Keratinocyte (primary cell): ENCODE measurements around the gene NFYC. TPM values are rescaled to one million over a fixed set of nuclear protein-coding genes. Genes with fewer than 3 reads are reported as not detected.

ENCODE experiments used
- DNase-seq: peaks from one replicate; pipeline ENCODE4 v3.0.0-alpha.2; 2011; ENCODE audit warnings: low read depth, missing footprints, low spot score
- FAIRE-seq: peaks from 2 replicates; lab custom pipeline; 2011; peaks lifted over from hg19 to GRCh38; lab: Jason Lieb, UNC
- H2AFZ ChIP-seq: 2 replicates; pipeline ENCODE4 v1.6.0; 2012; ENCODE audit warnings: low read length, control low read depth, inconsistent platforms; ENCODE audit not compliant: control insufficient read depth
- H3K27ac ChIP-seq: 2 replicates; pipeline ENCODE4 v1.5.1; 2011; ENCODE audit warnings: low read length; ENCODE audit not compliant: control insufficient read depth, insufficient read depth
- H3K27me3 ChIP-seq: 3 replicates; pipeline ENCODE4 v1.6.0; 2011; ENCODE audit warnings: low read length; ENCODE audit not compliant: control insufficient read depth, insufficient read depth; ENCODE audit errors: extremely low read depth
- H3K36me3 ChIP-seq, 2 experiments: 2 replicates in 1 of 2; 3 replicates in 1 of 2; pipeline ENCODE4 v1.5.1; 2011; ENCODE audit warnings: low read length in 2 of 2, mild to moderate bottlenecking in 1 of 2; ENCODE audit not compliant: control insufficient read depth in 2 of 2, insufficient read depth in 2 of 2; ENCODE audit errors: extremely low read depth in 1 of 2
- H3K4me1 ChIP-seq: 3 replicates; pipeline ENCODE4 v1.5.1; 2011; ENCODE audit warnings: low read length; ENCODE audit not compliant: control insufficient read depth, insufficient read depth; ENCODE audit errors: extremely low read depth
- H3K4me2 ChIP-seq: 3 replicates; pipeline ENCODE4 v1.6.0; 2011; ENCODE audit warnings: low read depth, low read length; ENCODE audit not compliant: control insufficient read depth, insufficient read depth; ENCODE audit errors: extremely low read depth
- H3K4me3 ChIP-seq, 3 experiments: fragments of 200-600 bp in 1 of 3; sonication (generic) in 1 of 3; 2 replicates in 2 of 3; 3 replicates in 1 of 3; pipeline ENCODE4 v1.5.1; 2011 to 2016; ENCODE audit warnings: low read length in 3 of 3, mild to moderate bottlenecking in 3 of 3, control low read depth in 2 of 3, inconsistent platforms in 1 of 3, low read depth in 1 of 3, mixed read lengths in 1 of 3, mixed run types in 1 of 3, moderate library complexity in 1 of 3; ENCODE audit not compliant: control insufficient read depth in 2 of 3, insufficient read depth in 2 of 3; ENCODE audit errors: extremely low read depth in 1 of 3
- H3K79me2 ChIP-seq: 2 replicates; pipeline ENCODE4 v1.6.0; 2012; ENCODE audit warnings: low read length; ENCODE audit not compliant: control insufficient read depth, insufficient read depth
- H3K9ac ChIP-seq: 3 replicates; pipeline ENCODE4 v1.6.0; 2011; ENCODE audit warnings: low read length; ENCODE audit not compliant: control insufficient read depth, insufficient read depth; ENCODE audit errors: extremely low read depth
- H3K9me1 ChIP-seq: 3 replicates; pipeline ENCODE4 v1.6.0; 2011; ENCODE audit warnings: low read length; ENCODE audit not compliant: control insufficient read depth, insufficient read depth; ENCODE audit errors: extremely low read depth
- H3K9me3 ChIP-seq: 2 replicates; pipeline ENCODE4 v1.5.1; 2012; ENCODE audit warnings: low read depth, low read length; ENCODE audit not compliant: control insufficient read depth
- H4K20me1 ChIP-seq: 3 replicates; pipeline ENCODE4 v1.6.0; 2011; ENCODE audit warnings: low read length; ENCODE audit not compliant: control insufficient read depth, insufficient read depth; ENCODE audit errors: extremely low read depth
- CTCF ChIP-seq, 3 experiments: IDR thresholded peaks in 1 of 3; conservative IDR thresholded peaks in 1 of 3; optimal IDR thresholded peaks in 1 of 3; 2 replicates in 2 of 3; 3 replicates in 1 of 3; pipeline versions ENCODE3 to v1.5.1; 2011; ENCODE audit warnings: low read length in 3 of 3, mild to moderate bottlenecking in 3 of 3, moderate library complexity in 2 of 3, control low read depth in 1 of 3, inconsistent platforms in 1 of 3; ENCODE audit not compliant: insufficient read depth in 2 of 3; ENCODE audit errors: extremely low read depth in 1 of 3
- EZH2 ChIP-seq: IDR thresholded peaks from one replicate; pipeline ENCODE4 v1.6.1; 2012; ENCODE audit warnings: inconsistent platforms, mild to moderate bottlenecking, low read length, moderate library complexity
- dilution Hi-C: fragments of 300-500 bp; cut with MboI; formaldehyde crosslinking; loops from one replicate; pipeline ENCODE4 v1.7.0; 2020; ENCODE audit warnings: low sequenced_read_pairs; ENCODE audit not compliant: extremely low pct_ligation_motif_present
- polyA plus RNA-seq, 5 experiments: library from polyadenylated mRNA; depleted of rRNA in 3 of 5; stranded (reverse) in 3 of 5; stranded (forward) in 1 of 5; unstranded in 1 of 5; fragments of >200 nt; gene quantifications; 1 replicate in 1 of 5; 2 replicates in 3 of 5; 3 replicates in 1 of 5; pipeline versions ENCODE4 v1.2.1 to v1.2.3, GENCODE V29; 2011 to 2012; ENCODE audit warnings: missing spikeins in 2 of 5, low read depth in 1 of 5, low replicate concordance in 1 of 5

The NFYC gene
- polyA plus RNA-seq, 1 donor (not counting 4 experiments of a cell fraction or from before 2014, with no cell fraction given), result 32.4 TPM

GRCh38 chr1:40743452-40743851, 51.9 kb downstream of the NFYC start:
- Histone ChIP-seq H3K4me1 (no peaks in the 10 kb centered on the region), H3K4me2 (no peak overlapping the region), H3K27ac (no peak overlapping the region), H3K9me3 (no peaks in the 10 kb centered on the region), H3K36me3 (peaks cover 16 to 27% of the 10 kb centered on the region in 2 experiments), H3K79me2 (peaks cover 4% of the 10 kb centered on the region), H2AFZ (no peak overlapping the region), H3K27me3 (no peaks in the 10 kb centered on the region), H4K20me1 (no peaks in the 10 kb centered on the region), H3K4me3 (no peak overlapping the region), H3K9me1 (no peaks in the 10 kb centered on the region), H3K9ac (no peak overlapping the region)
- dilution Hi-C loops, result no loop called here
- TF ChIP-seq EZH2, result no peak
- TF ChIP-seq CTCF (optimal IDR thresholded peaks at IDR 0.05 in 1 of 3, IDR thresholded peaks at IDR 0.05 in 1 of 3, conservative IDR thresholded peaks at IDR 0.05 in 1 of 3; ENCODE audit: extremely low read depth in 1 of 3, insufficient read depth in 2 of 3, low read length in 3 of 3), result no peak
- no peak for DNase-seq
- no peak for FAIRE-seq

GRCh38 chr1:40743860-40744259, 52.4 kb downstream of the NFYC start:
- H4K20me1 ChIP-seq, result no peaks in the 10 kb centered on the region
- no peaks in the 10 kb centered on the region for H3K9me1 ChIP-seq
- peaks cover 4% of the 10 kb centered on the region for H3K79me2 ChIP-seq
- no peak overlapping the region for H3K4me2 ChIP-seq
- H3K4me3 ChIP-seq, result no peak overlapping the region
- H3K9me3 ChIP-seq, result no peaks in the 10 kb centered on the region
- H3K9ac ChIP-seq, result no peak overlapping the region
- no peak for DNase-seq
- H3K27ac ChIP-seq, result no peak overlapping the region
- FAIRE-seq, result no peak
- no peaks in the 10 kb centered on the region for H3K27me3 ChIP-seq
- H2AFZ ChIP-seq, result no peak overlapping the region
- H3K4me1 ChIP-seq, result no peaks in the 10 kb centered on the region
- dilution Hi-C loops, result no loop called here
- peaks cover 17 to 30% of the 10 kb centered on the region in 2 experiments for H3K36me3 ChIP-seq
- TF ChIP-seq EZH2 (no peak), CTCF (optimal IDR thresholded peaks at IDR 0.05 in 1 of 3, IDR thresholded peaks at IDR 0.05 in 1 of 3, conservative IDR thresholded peaks at IDR 0.05 in 1 of 3; ENCODE audit: extremely low read depth in 1 of 3, insufficient read depth in 2 of 3, low read length in 3 of 3) (no peak)
